ENCODE measurements around the gene ADGRG4. TPM values are rescaled to one million over a fixed set of nuclear protein-coding genes. Genes with fewer than 3 reads are reported as not detected.

The ADGRG4 gene
- total and polyA plus RNA-seq, 2 of the 8 experiments (the other 6 are each of a cell fraction or from before 2014, with no cell fraction given): not detected

DNA sequence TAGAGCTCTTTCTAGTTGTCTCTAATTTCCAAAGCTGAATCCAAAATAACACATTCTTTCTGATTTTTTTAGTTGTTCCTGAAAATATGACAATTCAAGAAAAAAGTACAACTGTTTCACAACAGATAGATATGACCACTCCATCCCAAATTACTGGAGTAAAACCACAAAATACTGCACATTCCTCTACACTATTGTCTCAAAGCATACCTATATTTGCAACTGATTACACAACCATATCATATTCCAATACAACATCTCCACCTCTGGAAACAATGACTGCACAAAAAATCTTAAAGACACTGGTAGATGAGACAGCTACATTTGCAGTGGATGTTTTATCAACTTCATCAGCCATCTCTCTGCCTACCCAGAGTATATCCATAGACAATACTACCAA lies 43.6 kb downstream of the ADGRG4 start (continued):
- TF ChIP-seq, protein P1, sequence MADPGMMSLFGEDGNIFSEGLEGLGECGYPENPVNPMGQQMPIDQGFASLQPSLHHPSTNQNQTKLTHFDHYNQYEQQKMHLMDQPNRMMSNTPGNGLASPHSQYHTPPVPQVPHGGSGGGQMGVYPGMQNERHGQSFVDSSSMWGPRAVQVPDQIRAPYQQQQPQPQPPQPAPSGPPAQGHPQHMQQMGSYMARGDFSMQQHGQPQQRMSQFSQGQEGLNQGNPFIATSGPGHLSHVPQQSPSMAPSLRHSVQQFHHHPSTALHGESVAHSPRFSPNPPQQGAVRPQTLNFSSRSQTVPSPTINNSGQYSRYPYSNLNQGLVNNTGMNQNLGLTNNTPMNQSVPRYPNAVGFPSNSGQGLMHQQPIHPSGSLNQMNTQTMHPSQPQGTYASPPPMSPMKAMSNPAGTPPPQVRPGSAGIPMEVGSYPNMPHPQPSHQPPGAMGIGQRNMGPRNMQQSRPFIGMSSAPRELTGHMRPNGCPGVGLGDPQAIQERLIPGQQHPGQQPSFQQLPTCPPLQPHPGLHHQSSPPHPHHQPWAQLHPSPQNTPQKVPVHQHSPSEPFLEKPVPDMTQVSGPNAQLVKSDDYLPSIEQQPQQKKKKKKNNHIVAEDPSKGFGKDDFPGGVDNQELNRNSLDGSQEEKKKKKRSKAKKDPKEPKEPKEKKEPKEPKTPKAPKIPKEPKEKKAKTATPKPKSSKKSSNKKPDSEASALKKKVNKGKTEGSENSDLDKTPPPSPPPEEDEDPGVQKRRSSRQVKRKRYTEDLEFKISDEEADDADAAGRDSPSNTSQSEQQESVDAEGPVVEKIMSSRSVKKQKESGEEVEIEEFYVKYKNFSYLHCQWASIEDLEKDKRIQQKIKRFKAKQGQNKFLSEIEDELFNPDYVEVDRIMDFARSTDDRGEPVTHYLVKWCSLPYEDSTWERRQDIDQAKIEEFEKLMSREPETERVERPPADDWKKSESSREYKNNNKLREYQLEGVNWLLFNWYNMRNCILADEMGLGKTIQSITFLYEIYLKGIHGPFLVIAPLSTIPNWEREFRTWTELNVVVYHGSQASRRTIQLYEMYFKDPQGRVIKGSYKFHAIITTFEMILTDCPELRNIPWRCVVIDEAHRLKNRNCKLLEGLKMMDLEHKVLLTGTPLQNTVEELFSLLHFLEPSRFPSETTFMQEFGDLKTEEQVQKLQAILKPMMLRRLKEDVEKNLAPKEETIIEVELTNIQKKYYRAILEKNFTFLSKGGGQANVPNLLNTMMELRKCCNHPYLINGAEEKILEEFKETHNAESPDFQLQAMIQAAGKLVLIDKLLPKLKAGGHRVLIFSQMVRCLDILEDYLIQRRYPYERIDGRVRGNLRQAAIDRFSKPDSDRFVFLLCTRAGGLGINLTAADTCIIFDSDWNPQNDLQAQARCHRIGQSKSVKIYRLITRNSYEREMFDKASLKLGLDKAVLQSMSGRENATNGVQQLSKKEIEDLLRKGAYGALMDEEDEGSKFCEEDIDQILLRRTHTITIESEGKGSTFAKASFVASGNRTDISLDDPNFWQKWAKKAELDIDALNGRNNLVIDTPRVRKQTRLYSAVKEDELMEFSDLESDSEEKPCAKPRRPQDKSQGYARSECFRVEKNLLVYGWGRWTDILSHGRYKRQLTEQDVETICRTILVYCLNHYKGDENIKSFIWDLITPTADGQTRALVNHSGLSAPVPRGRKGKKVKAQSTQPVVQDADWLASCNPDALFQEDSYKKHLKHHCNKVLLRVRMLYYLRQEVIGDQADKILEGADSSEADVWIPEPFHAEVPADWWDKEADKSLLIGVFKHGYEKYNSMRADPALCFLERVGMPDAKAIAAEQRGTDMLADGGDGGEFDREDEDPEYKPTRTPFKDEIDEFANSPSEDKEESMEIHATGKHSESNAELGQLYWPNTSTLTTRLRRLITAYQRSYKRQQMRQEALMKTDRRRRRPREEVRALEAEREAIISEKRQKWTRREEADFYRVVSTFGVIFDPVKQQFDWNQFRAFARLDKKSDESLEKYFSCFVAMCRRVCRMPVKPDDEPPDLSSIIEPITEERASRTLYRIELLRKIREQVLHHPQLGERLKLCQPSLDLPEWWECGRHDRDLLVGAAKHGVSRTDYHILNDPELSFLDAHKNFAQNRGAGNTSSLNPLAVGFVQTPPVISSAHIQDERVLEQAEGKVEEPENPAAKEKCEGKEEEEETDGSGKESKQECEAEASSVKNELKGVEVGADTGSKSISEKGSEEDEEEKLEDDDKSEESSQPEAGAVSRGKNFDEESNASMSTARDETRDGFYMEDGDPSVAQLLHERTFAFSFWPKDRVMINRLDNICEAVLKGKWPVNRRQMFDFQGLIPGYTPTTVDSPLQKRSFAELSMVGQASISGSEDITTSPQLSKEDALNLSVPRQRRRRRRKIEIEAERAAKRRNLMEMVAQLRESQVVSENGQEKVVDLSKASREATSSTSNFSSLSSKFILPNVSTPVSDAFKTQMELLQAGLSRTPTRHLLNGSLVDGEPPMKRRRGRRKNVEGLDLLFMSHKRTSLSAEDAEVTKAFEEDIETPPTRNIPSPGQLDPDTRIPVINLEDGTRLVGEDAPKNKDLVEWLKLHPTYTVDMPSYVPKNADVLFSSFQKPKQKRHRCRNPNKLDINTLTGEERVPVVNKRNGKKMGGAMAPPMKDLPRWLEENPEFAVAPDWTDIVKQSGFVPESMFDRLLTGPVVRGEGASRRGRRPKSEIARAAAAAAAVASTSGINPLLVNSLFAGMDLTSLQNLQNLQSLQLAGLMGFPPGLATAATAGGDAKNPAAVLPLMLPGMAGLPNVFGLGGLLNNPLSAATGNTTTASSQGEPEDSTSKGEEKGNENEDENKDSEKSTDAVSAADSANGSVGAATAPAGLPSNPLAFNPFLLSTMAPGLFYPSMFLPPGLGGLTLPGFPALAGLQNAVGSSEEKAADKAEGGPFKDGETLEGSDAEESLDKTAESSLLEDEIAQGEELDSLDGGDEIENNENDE (IDR thresholded peaks at IDR 0.05; ENCODE audit: insufficient replicate concordance, low read length): no peak
- TF ChIP-seq HDAC6 (IDR thresholded peaks at IDR 0.05; ENCODE audit: low read depth, low read length) (no peak), POU5F1 (IDR thresholded peaks at IDR 0.05; ENCODE audit: low read depth, low read length) (no peak), POLR2A (IDR thresholded peaks at IDR 0.05; ENCODE audit: control extremely low read depth in 1 of 2, low read depth in 2 of 2, low read length in 2 of 2) (no peak), SRF (IDR thresholded peaks at IDR 0.05; ENCODE audit: low read depth, low read length) (no peak), YY1 (IDR thresholded peaks at IDR 0.05; ENCODE audit: low read depth, low read length) (no peak), BRCA1 (IDR thresholded peaks at IDR 0.05; ENCODE audit: low read depth, low read length) (no peak), SIX5 (IDR thresholded peaks at IDR 0.05; ENCODE audit: low read depth, low read length) (no peak), GTF2F1 (IDR thresholded peaks at IDR 0.05; ENCODE audit: borderline replicate concordance, low read depth, low read length) (no peak), JUND (IDR thresholded peaks at IDR 0.05; ENCODE audit: low read length) (no peak), SP1 (IDR thresholded peaks at IDR 0.05; ENCODE audit: low read depth, low read length) (no peak), KDM1A (IDR thresholded peaks at IDR 0.05; ENCODE audit: borderline replicate concordance, low read length) (no peak), GABPA (IDR thresholded peaks at IDR 0.05; ENCODE audit: borderline replicate concordance, insufficient read depth, low read length) (no peak), POLR2AphosphoS5 (IDR thresholded peaks at IDR 0.05; ENCODE audit: low read depth, low read length) (no peak)
